ENCODE data around the gene MAST3. TPM values are rescaled to one million over a fixed set of nuclear protein-coding genes. Genes with fewer than 3 reads are reported as not detected.
"Not testable (repeated sequence)": the region's sequence is repeated elsewhere in the genome, so short reads cannot be mapped to it uniquely, and the experiment has no call there.

MAST3 gene
- total RNA-seq, 2 experiments from 2014 or later = 31.0 to 35.8 TPM

- H3K27me3 Mint-ChIP-seq = no peaks in the 10 kb centered on the region
- peak overlapping the region; percentile 82 for H3K4me3 Mint-ChIP-seq
- H3K36me3 Mint-ChIP-seq (ENCODE audit: low read depth) = peaks cover 21% of the 10 kb centered on the region
- CTCF ChIA-PET = interaction anchor here (0.6 to 3.1 kb wide), 11 partner anchors 10 to 214 kb away, joined by 3 to 18 read pairs (median 6); partner anchors contain the start of gene MPV17L2
- DNase-seq = no peak
- H3K27ac Mint-ChIP-seq = peak overlapping the region; percentile 99
- no peaks in the 10 kb centered on the region for H3K9me3 Mint-ChIP-seq
- POLR2A ChIA-PET = interaction anchor here (0.6 kb wide), 2 partner anchors 10 to 1653 kb away, joined by 3 to 4 read pairs; no protein-coding TSS in a partner anchor
- H3K4me1 Mint-ChIP-seq = peaks cover 27% of the 10 kb centered on the region
These were observed 53.4 kb downstream of the MAST3 start for GRCh38 chr19:18150776-18151624.

GRCh38 chr19:18152442-18152816 lies 54.9 kb downstream of the MAST3 start:
- peaks cover 14% of the 10 kb centered on the region for H3K36me3 Mint-ChIP-seq (ENCODE audit: low read depth)
- POLR2A ChIA-PET = no interaction called here
- H3K4me3 Mint-ChIP-seq = peak overlapping the region; percentile 82
- DNase-seq = peak; percentile 99
- CTCF ChIA-PET = interaction anchor here (0.6 to 3.1 kb wide), 19 partner anchors 9 to 214 kb away, joined by 3 to 18 read pairs (median 4); partner anchors contain the start of gene IFI30
- peak overlapping the region; percentile 99 for H3K27ac Mint-ChIP-seq
- H3K4me1 Mint-ChIP-seq = peaks cover 27% of the 10 kb centered on the region
- H3K9me3 Mint-ChIP-seq = no peaks in the 10 kb centered on the region
- H3K27me3 Mint-ChIP-seq = no peaks in the 10 kb centered on the region

- peak within 1 kb of the TSS; percentile 99 for H3K27ac Mint-ChIP-seq
- H3K4me3 Mint-ChIP-seq = peak within 1 kb of the TSS; percentile 82
- H3K4me1 Mint-ChIP-seq = peaks cover 27% of the 10 kb centered on the region
- peaks cover 12% of the 10 kb centered on the region for H3K36me3 Mint-ChIP-seq (ENCODE audit: low read depth)
- no peaks in the 10 kb centered on the region for H3K27me3 Mint-ChIP-seq
- POLR2A ChIA-PET = no interaction called here
- CTCF ChIA-PET = interaction anchor here (0.6 to 3.1 kb wide), 15 partner anchors 8 to 215 kb away, joined by 3 to 18 read pairs (median 4); partner anchors contain the start of gene IFI30
- H3K9me3 Mint-ChIP-seq = no peaks in the 10 kb centered on the region
- DNase-seq = peak; percentile 100
These were observed 55.4 kb downstream of the MAST3 start, which contains the start of gene PIK3R2 for GRCh38 chr19:18152817-18153555. PIK3R2 (plus strand) TSS chr19:18153163; CDS start chr19:18155880, 2,717 bp downstream.

- H3K9me3 Mint-ChIP-seq = no peaks in the 10 kb centered on the region
- DNase-seq = no peak
- H3K4me3 Mint-ChIP-seq = peak overlapping the region; percentile 82
- POLR2A ChIA-PET = no interaction called here
- no peaks in the 10 kb centered on the region for H3K27me3 Mint-ChIP-seq
- peaks cover 27% of the 10 kb centered on the region for H3K4me1 Mint-ChIP-seq
- H3K36me3 Mint-ChIP-seq (ENCODE audit: low read depth) = peaks cover 7% of the 10 kb centered on the region
- CTCF ChIA-PET = no interaction called here
- H3K27ac Mint-ChIP-seq = peak overlapping the region; percentile 85
These were observed 56.1 kb downstream of the MAST3 start for GRCh38 chr19:18153556-18154134.

GRCh38 chr19:18155095-18156087 lies 57.8 kb downstream of the MAST3 start:
- H3K36me3 Mint-ChIP-seq (ENCODE audit: low read depth) = peaks cover 2% of the 10 kb centered on the region
- ChIA-PET CTCF (interaction anchor here (0.9 to 1.5 kb wide), 2 partner anchors 13 to 389 kb away, joined by 3 to 5 read pairs; no protein-coding TSS in a partner anchor), POLR2A (no interaction called here)
- peaks cover 28% of the 10 kb centered on the region for H3K4me1 Mint-ChIP-seq
- DNase-seq = no peak
- H3K27ac Mint-ChIP-seq = no peak overlapping the region
- no peak overlapping the region for H3K4me3 Mint-ChIP-seq
- H3K9me3 Mint-ChIP-seq = no peaks in the 10 kb centered on the region
- H3K27me3 Mint-ChIP-seq = no peaks in the 10 kb centered on the region

GRCh38 chr19:18156268-18156667 lies 58.7 kb downstream of the MAST3 start:
- H3K4me1 Mint-ChIP-seq = peaks cover 25% of the 10 kb centered on the region
- no peak overlapping the region for H3K27ac Mint-ChIP-seq
- ChIA-PET CTCF (interaction anchor here (0.9 kb wide), 2 partner anchors 44 to 390 kb away, joined by 3 read pairs; no protein-coding TSS in a partner anchor), POLR2A (no interaction called here)
- no peak overlapping the region for H3K4me3 Mint-ChIP-seq
- H3K27me3 Mint-ChIP-seq = no peaks in the 10 kb centered on the region
- H3K9me3 Mint-ChIP-seq = no peaks in the 10 kb centered on the region
- peaks cover 1% of the 10 kb centered on the region for H3K36me3 Mint-ChIP-seq (ENCODE audit: low read depth)
- no peak for DNase-seq

- ChIA-PET POLR2A (no interaction called here), CTCF (interaction anchor here (0.9 to 1.2 kb wide), 3 partner anchors 45 to 391 kb away, joined by 3 read pairs; no protein-coding TSS in a partner anchor)
- H3K36me3 Mint-ChIP-seq (ENCODE audit: low read depth) = peaks cover 1% of the 10 kb centered on the region
- H3K4me1 Mint-ChIP-seq = peaks cover 19% of the 10 kb centered on the region
- no peaks in the 10 kb centered on the region for H3K9me3 Mint-ChIP-seq
- H3K27me3 Mint-ChIP-seq = no peaks in the 10 kb centered on the region
- no peak overlapping the region for H3K4me3 Mint-ChIP-seq
- no peak for DNase-seq
- H3K27ac Mint-ChIP-seq = no peak overlapping the region
These were observed 59.4 kb downstream of the MAST3 start for GRCh38 chr19:18156841-18157464.

- Mint-ChIP-seq H3K9me3 (no peaks in the 10 kb centered on the region), H3K27ac (no peak overlapping the region), H3K4me3 (no peak overlapping the region), H3K4me1 (peaks cover 17% of the 10 kb centered on the region), H3K27me3 (no peaks in the 10 kb centered on the region), H3K36me3 (ENCODE audit: low read depth) (no peaks in the 10 kb centered on the region)
- no peak for DNase-seq
- CTCF ChIA-PET = interaction anchor here (1.2 kb wide), 1 partner anchor 94 kb away, joined by 3 read pairs; no protein-coding TSS in a partner anchor
- POLR2A ChIA-PET = no interaction called here
These were observed 60.0 kb downstream of the MAST3 start for GRCh38 chr19:18157465-18158063.

- Mint-ChIP-seq H3K4me1 (peaks cover 17% of the 10 kb centered on the region), H3K9me3 (no peaks in the 10 kb centered on the region), H3K27me3 (no peaks in the 10 kb centered on the region), H3K27ac (no peak overlapping the region), H3K36me3 (ENCODE audit: low read depth) (peaks cover 2% of the 10 kb centered on the region), H3K4me3 (no peak overlapping the region)
- CTCF ChIA-PET = interaction anchor here (0.6 to 1.2 kb wide), 2 partner anchors 93 to 96 kb away, joined by 3 to 4 read pairs; no protein-coding TSS in a partner anchor
- POLR2A ChIA-PET = no interaction called here
- DNase-seq = no peak
These were observed 60.9 kb downstream of the MAST3 start for GRCh38 chr19:18158467-18158866.

- H3K27ac Mint-ChIP-seq; CTCF ChIA-PET; H3K4me3 Mint-ChIP-seq; H3K27me3 Mint-ChIP-seq; H3K36me3 Mint-ChIP-seq (ENCODE audit: low read depth); DNase-seq; H3K9me3 Mint-ChIP-seq; POLR2A ChIA-PET: not testable (repeated sequence)
- peaks cover 13% of the 10 kb centered on the region for H3K4me1 Mint-ChIP-seq
These were observed 61.6 kb downstream of the MAST3 start for GRCh38 chr19:18159059-18159616.

- H3K27ac Mint-ChIP-seq = no peak overlapping the region
- no peak for DNase-seq
- H3K9me3 Mint-ChIP-seq = no peaks in the 10 kb centered on the region
- ChIA-PET POLR2A (no interaction called here), CTCF (interaction anchor here (0.9 to 2.5 kb wide), 7 partner anchors 8 to 170 kb away, joined by 3 to 18 read pairs (median 3); partner anchors contain the start of gene PIK3R2)
- peaks cover 2% of the 10 kb centered on the region for H3K36me3 Mint-ChIP-seq (ENCODE audit: low read depth)
- H3K4me1 Mint-ChIP-seq = peaks cover 7% of the 10 kb centered on the region
- no peak overlapping the region for H3K4me3 Mint-ChIP-seq
- H3K27me3 Mint-ChIP-seq = no peaks in the 10 kb centered on the region
These were observed 62.2 kb downstream of the MAST3 start for GRCh38 chr19:18159810-18160209.
